ENCODE data around the gene PRTG. TPM values are rescaled to one million over a fixed set of nuclear protein-coding genes. Genes with fewer than 3 reads are reported as not detected.

The PRTG gene
- total and polyA plus RNA-seq, 2 donors (not counting 1 experiment from before 2014, with no cell fraction given): 2.1 to 4.0 TPM

GRCh38 chr15:55590788-55591187 is 152.2 kb downstream of the PRTG start:
- Histone ChIP-seq H3K9me3 (ENCODE audit: control insufficient read depth, insufficient read depth, low read depth, low read length) (no peaks in the 10 kb centered on the region), H3K79me2 (ENCODE audit: control insufficient read depth, insufficient read depth, low read length) (peaks cover 6% of the 10 kb centered on the region), H3K4me1 (ENCODE audit: control insufficient read depth, extremely low read depth, insufficient read depth, low read length) (no peaks in the 10 kb centered on the region), H3K27ac (ENCODE audit: insufficient read depth, low read length) (no peak overlapping the region), H2AFZ (ENCODE audit: low read length) (no peak overlapping the region), H3K9ac (ENCODE audit: insufficient read depth, low read length) (no peak overlapping the region), H3K27me3 (ENCODE audit: control insufficient read depth, insufficient read depth, low read length) (no peaks in the 10 kb centered on the region), H3K4me3 (replicated peaks in 1 of 4; ENCODE audit: control extremely low read depth in 1 of 4, insufficient read depth in 1 of 4, low read depth in 3 of 4, low read length in 4 of 4) (no peak overlapping the region), H3K4me2 (ENCODE audit: extremely low read depth, insufficient read depth, low read length) (no peak overlapping the region), H3K36me3 (ENCODE audit: control insufficient read depth, insufficient read depth, low read length) (no peaks in the 10 kb centered on the region), H4K20me1 (ENCODE audit: control insufficient read depth, extremely low read depth, insufficient read depth, low read length) (no peaks in the 10 kb centered on the region)
- DNase-seq (ENCODE audit: low read depth in 2 of 2): no peak
- TF ChIP-seq CTCF (conservative IDR thresholded peaks at IDR 0.05 in 1 of 2, IDR thresholded peaks at IDR 0.05 in 1 of 2; ENCODE audit: low read depth in 1 of 2, low read length in 2 of 2) (no peak), EZH2 (IDR thresholded peaks at IDR 0.05; ENCODE audit: low read length, missing control alignments) (no peak)

GRCh38 chr15:55589287-55589686 is 153.7 kb downstream of the PRTG start:
- Histone ChIP-seq H3K9me3 (ENCODE audit: control insufficient read depth, insufficient read depth, low read depth, low read length) (no peaks in the 10 kb centered on the region), H3K4me3 (replicated peaks in 1 of 4; ENCODE audit: control extremely low read depth in 1 of 4, insufficient read depth in 1 of 4, low read depth in 3 of 4, low read length in 4 of 4) (peak overlapping the region in 3 of 4 experiments; percentile 60 to 73 (median 70)), H2AFZ (ENCODE audit: low read length) (no peak overlapping the region), H4K20me1 (ENCODE audit: control insufficient read depth, extremely low read depth, insufficient read depth, low read length) (no peaks in the 10 kb centered on the region), H3K79me2 (ENCODE audit: control insufficient read depth, insufficient read depth, low read length) (peaks cover 6% of the 10 kb centered on the region), H3K9ac (ENCODE audit: insufficient read depth, low read length) (no peak overlapping the region), H3K4me2 (ENCODE audit: extremely low read depth, insufficient read depth, low read length) (peak overlapping the region; percentile 73), H3K27ac (ENCODE audit: insufficient read depth, low read length) (no peak overlapping the region), H3K36me3 (ENCODE audit: control insufficient read depth, insufficient read depth, low read length) (no peaks in the 10 kb centered on the region), H3K4me1 (ENCODE audit: control insufficient read depth, extremely low read depth, insufficient read depth, low read length) (no peaks in the 10 kb centered on the region), H3K27me3 (ENCODE audit: control insufficient read depth, insufficient read depth, low read length) (no peaks in the 10 kb centered on the region)
- TF ChIP-seq EZH2 (IDR thresholded peaks at IDR 0.05; ENCODE audit: low read length, missing control alignments) (no peak), CTCF (conservative IDR thresholded peaks at IDR 0.05 in 1 of 2, IDR thresholded peaks at IDR 0.05 in 1 of 2; ENCODE audit: low read depth in 1 of 2, low read length in 2 of 2) (no peak)
- peak; percentile 8 to 13 for DNase-seq (ENCODE audit: low read depth in 2 of 2)

- Histone ChIP-seq H3K9ac (ENCODE audit: insufficient read depth, low read length) (peak overlapping the region; percentile 78), H3K27me3 (ENCODE audit: control insufficient read depth, insufficient read depth, low read length) (no peaks in the 10 kb centered on the region), H2AFZ (ENCODE audit: low read length) (peak overlapping the region; percentile 94), H3K79me2 (ENCODE audit: control insufficient read depth, insufficient read depth, low read length) (peaks cover 6% of the 10 kb centered on the region), H3K36me3 (ENCODE audit: control insufficient read depth, insufficient read depth, low read length) (no peaks in the 10 kb centered on the region), H4K20me1 (ENCODE audit: control insufficient read depth, extremely low read depth, insufficient read depth, low read length) (no peaks in the 10 kb centered on the region), H3K4me1 (ENCODE audit: control insufficient read depth, extremely low read depth, insufficient read depth, low read length) (no peaks in the 10 kb centered on the region), H3K9me3 (ENCODE audit: control insufficient read depth, insufficient read depth, low read depth, low read length) (no peaks in the 10 kb centered on the region), H3K4me3 (replicated peaks in 1 of 4; ENCODE audit: control extremely low read depth in 1 of 4, insufficient read depth in 1 of 4, low read depth in 3 of 4, low read length in 4 of 4) (peak overlapping the region; percentile 60 to 73 (median 68)), H3K27ac (ENCODE audit: insufficient read depth, low read length) (peak overlapping the region; percentile 66), H3K4me2 (ENCODE audit: extremely low read depth, insufficient read depth, low read length) (peak overlapping the region; percentile 73)
- no peak for DNase-seq (ENCODE audit: low read depth in 2 of 2)
- no peak for TF ChIP-seq EZH2 (IDR thresholded peaks at IDR 0.05; ENCODE audit: low read length, missing control alignments)
- TF ChIP-seq CTCF (conservative IDR thresholded peaks at IDR 0.05 in 1 of 2, IDR thresholded peaks at IDR 0.05 in 1 of 2; ENCODE audit: low read depth in 1 of 2, low read length in 2 of 2): no peak
Measured at GRCh38 chr15:55588815-55589115, 154.2 kb downstream of the PRTG start.

Data from fibroblast of lung (primary cell).